Spleen (tissue), 11 donors: ENCODE measurements around the gene ANKRD12. TPM values are rescaled to one million over a fixed set of nuclear protein-coding genes. Genes with fewer than 3 reads are reported as not detected.

Source experiments
- DNase-seq: peaks from one replicate; pipeline ENCODE4 v3.0.0-alpha.2; 2020
- H3K27ac ChIP-seq, 8 donors: fragments of 200-600 bp; sonication (generic) in 7 of 8; 1 replicate in 4 of 8; 2 replicates in 4 of 8; pipeline versions ENCODE4 v1.5.0 to v1.8.0; 2016 to 2021; ENCODE audit warnings: inconsistent platforms in 4 of 8, mild to moderate bottlenecking in 4 of 8, moderate library complexity in 1 of 8
- H3K27me3 ChIP-seq, 7 donors: fragments of 200-600 bp; sonication (generic) in 6 of 7; replicated peaks in 1 of 7; 1 replicate in 4 of 7; 2 replicates in 3 of 7; pipeline versions ENCODE4 v1.5.0 to v1.8.0; 2016 to 2021; ENCODE audit warnings: inconsistent platforms in 3 of 7, mild to moderate bottlenecking in 1 of 7
- H3K36me3 ChIP-seq, 6 donors: fragments of 200-600 bp; sonication (generic) in 5 of 6; 1 replicate in 4 of 6; 2 replicates in 2 of 6; pipeline versions ENCODE4 v1.5.0 to v1.8.0; 2016 to 2021; ENCODE audit warnings: inconsistent platforms in 2 of 6
- H3K4me1 ChIP-seq, 6 donors: fragments of 200-600 bp; sonication (generic) in 5 of 6; 1 replicate in 3 of 6; 2 replicates in 3 of 6; pipeline versions ENCODE4 v1.5.0 to v1.8.0; 2016 to 2021; ENCODE audit warnings: inconsistent platforms in 3 of 6
- H3K4me3 ChIP-seq, 8 donors: fragments of 200-600 bp; sonication (generic) in 7 of 8; 1 replicate in 4 of 8; 2 replicates in 4 of 8; pipeline versions ENCODE4 v1.5.0 to v1.8.0; 2016 to 2021; ENCODE audit warnings: inconsistent platforms in 4 of 8, mild to moderate bottlenecking in 4 of 8, moderate library complexity in 2 of 8
- H3K9me3 ChIP-seq, 8 donors: fragments of 200-600 bp; sonication (generic) in 7 of 8; 1 replicate in 4 of 8; 2 replicates in 4 of 8; pipeline versions ENCODE4 v1.5.0 to v1.8.0; 2016 to 2021; ENCODE audit warnings: inconsistent platforms in 4 of 8
- CTCF ChIP-seq, 11 experiments: fragments of 200-600 bp in 7 of 11; fragments of 450-650 bp in 4 of 11; sonication (generic) in 4 of 11; IDR thresholded peaks in 8 of 11; conservative IDR thresholded peaks in 3 of 11; 1 replicate in 7 of 11; 2 replicates in 4 of 11; pipeline versions ENCODE4 v1.4.0 to v1.8.0; 2016 to 2021; ENCODE audit warnings: antibody characterized with exemption in 11 of 11, inconsistent platforms in 4 of 11, mild to moderate bottlenecking in 1 of 11
- POLR2A ChIP-seq, 3 donors: fragments of 450-650 bp; IDR thresholded peaks; one replicate each; pipeline ENCODE4 v1.5.1; 2017; ENCODE audit warnings: antibody characterized with exemption in 3 of 3, mild to moderate bottlenecking in 1 of 3
- POLR2AphosphoS5 ChIP-seq, 3 donors: sonication (generic); formaldehyde crosslinking; IDR thresholded peaks; one replicate each; pipeline ENCODE4 v1.5.1; 2017; ENCODE audit warnings: antibody characterized with exemption in 3 of 3
- WGBS, 5 donors: extraction: QIAGEN DNeasy Blood & Tissue Kit in 3 of 5; methylation state at CpG; one replicate each; pipeline versions ENCODE4 v1.1.5 to v1.1.7; 2013 to 2018; 5-methylcytosine and 5-hydroxymethylcytosine counted together
- intact Hi-C: fragments of 100-400 bp; cut with DNase I; formaldehyde crosslinking; loops from one replicate; pipeline ENCODE4 v1.15.0; 2023; ENCODE audit warnings: low total_unique reads
- polyA plus RNA-seq, 3 donors: library from polyadenylated mRNA; stranded (reverse); fragments of 200-250 nt; gene quantifications; one replicate each; pipeline ENCODE4 v1.2.1, GENCODE V29; 2013
- total RNA-seq, 7 donors: library from RNA; depleted of rRNA in 3 of 7; stranded (reverse); fragments of >200 nt in 3 of 7; fragmentation: NEBNext Ultra II Directional in 4 of 7; extraction: Animal tissue kit (Norgen Biotek cat#: 25700) in 4 of 7; gene quantifications; one replicate each; pipeline versions ENCODE4 v1.1.0 to v1.2.1, GENCODE V29; 2016 to 2021
- donor health status: healthy with polysubstance abuse.
- donor health status: DM: no; HTN: no; CAD: no; lungs with moderate emphysema.
- donor health status: DM: no; HTN: no; CAD: no.
- donor health status: Bipolar disorder and iron deficiency.
- donor health status: healthy.
- donor health status: DM: no; HTN: no; CAD: no.
- donor health status: DM: yes; HTN: yes; CAD: no.

The ANKRD12 gene
- total and polyA plus RNA-seq, 10 donors = 7.6 to 122 (median 84.4) TPM

- Histone ChIP-seq H3K36me3 (peaks cover 0 to 76% (median 11%) of the 10 kb centered on the region in 6 donors), H3K9me3 (no peaks in the 10 kb centered on the region), H3K27me3 (no peaks in the 10 kb centered on the region), H3K27ac (no peak overlapping the region), H3K4me1 (peaks cover 0 to 10% (median 0%) of the 10 kb centered on the region in 6 donors), H3K4me3 (no peak overlapping the region)
- intact Hi-C loops = no loop called here
- no peak for DNase-seq
- TF ChIP-seq CTCF (IDR thresholded peaks at IDR 0.05 in 8 of 11, conservative IDR thresholded peaks at IDR 0.05 in 3 of 11) (no peak), POLR2A (IDR thresholded peaks at IDR 0.05) (no peak), POLR2AphosphoS5 (IDR thresholded peaks at IDR 0.05) (no peak)
Measured at GRCh38 chr18:9199681-9200080, 63.1 kb downstream of the ANKRD12 start.

- Histone ChIP-seq H3K4me3 (no peak overlapping the region), H3K4me1 (peaks cover 0 to 10% (median 0%) of the 10 kb centered on the region in 6 donors), H3K27me3 (no peaks in the 10 kb centered on the region), H3K27ac (no peak overlapping the region), H3K36me3 (peaks cover 0 to 69% (median 8%) of the 10 kb centered on the region in 6 donors), H3K9me3 (no peaks in the 10 kb centered on the region)
- DNase-seq = no peak
- intact Hi-C loops = no loop called here
- TF ChIP-seq POLR2AphosphoS5 (IDR thresholded peaks at IDR 0.05) = no peak
- TF ChIP-seq POLR2A (IDR thresholded peaks at IDR 0.05) = no peak
- no peak for TF ChIP-seq CTCF (IDR thresholded peaks at IDR 0.05 in 8 of 11, conservative IDR thresholded peaks at IDR 0.05 in 3 of 11)
- 90 to 97% (median 94%) methylated on average over 2 of the region's 2 CpGs for WGBS, 5 donors
Measured at GRCh38 chr18:9201224-9201623, 64.6 kb downstream of the ANKRD12 start.

- H3K27me3 ChIP-seq = no peaks in the 10 kb centered on the region
- intact Hi-C loops = no loop called here
- 95 to 98% (median 96%) methylated on average over 5 of the region's 5 CpGs for WGBS, 5 donors
- peaks cover 0 to 60% (median 9%) of the 10 kb centered on the region in 6 donors for H3K36me3 ChIP-seq
- peaks cover 0 to 21% (median 8%) of the 10 kb centered on the region in 6 donors for H3K4me1 ChIP-seq
- DNase-seq = no peak
- no peaks in the 10 kb centered on the region for H3K9me3 ChIP-seq
- no peak overlapping the region for H3K4me3 ChIP-seq
- H3K27ac ChIP-seq = no peak overlapping the region
- TF ChIP-seq POLR2AphosphoS5 (IDR thresholded peaks at IDR 0.05) (no peak), CTCF (IDR thresholded peaks at IDR 0.05 in 8 of 11, conservative IDR thresholded peaks at IDR 0.05 in 3 of 11) (no peak), POLR2A (IDR thresholded peaks at IDR 0.05) (no peak)
Measured at GRCh38 chr18:9204659-9205058, 68.1 kb downstream of the ANKRD12 start.

- Histone ChIP-seq H3K27ac (no peak overlapping the region), H3K9me3 (no peaks in the 10 kb centered on the region), H3K27me3 (no peaks in the 10 kb centered on the region), H3K4me1 (peaks cover 0 to 39% (median 13%) of the 10 kb centered on the region in 6 donors), H3K36me3 (peaks cover 0 to 61% (median 11%) of the 10 kb centered on the region in 6 donors), H3K4me3 (no peak overlapping the region)
- no peak for TF ChIP-seq POLR2A (IDR thresholded peaks at IDR 0.05)
- no peak for TF ChIP-seq CTCF (IDR thresholded peaks at IDR 0.05 in 8 of 11, conservative IDR thresholded peaks at IDR 0.05 in 3 of 11)
- TF ChIP-seq POLR2AphosphoS5 (IDR thresholded peaks at IDR 0.05) = no peak
- WGBS, 5 donors = 84 to 95% (median 91%) methylated on average over 3 of the region's 3 CpGs
- DNase-seq = no peak
- intact Hi-C loops = no loop called here
Measured at GRCh38 chr18:9206421-9206820, 69.8 kb downstream of the ANKRD12 start.
